ENCODE measurements around the gene KEL. TPM values are rescaled to one million over a fixed set of nuclear protein-coding genes. Genes with fewer than 3 reads are reported as not detected.

Gene KEL, protein sequence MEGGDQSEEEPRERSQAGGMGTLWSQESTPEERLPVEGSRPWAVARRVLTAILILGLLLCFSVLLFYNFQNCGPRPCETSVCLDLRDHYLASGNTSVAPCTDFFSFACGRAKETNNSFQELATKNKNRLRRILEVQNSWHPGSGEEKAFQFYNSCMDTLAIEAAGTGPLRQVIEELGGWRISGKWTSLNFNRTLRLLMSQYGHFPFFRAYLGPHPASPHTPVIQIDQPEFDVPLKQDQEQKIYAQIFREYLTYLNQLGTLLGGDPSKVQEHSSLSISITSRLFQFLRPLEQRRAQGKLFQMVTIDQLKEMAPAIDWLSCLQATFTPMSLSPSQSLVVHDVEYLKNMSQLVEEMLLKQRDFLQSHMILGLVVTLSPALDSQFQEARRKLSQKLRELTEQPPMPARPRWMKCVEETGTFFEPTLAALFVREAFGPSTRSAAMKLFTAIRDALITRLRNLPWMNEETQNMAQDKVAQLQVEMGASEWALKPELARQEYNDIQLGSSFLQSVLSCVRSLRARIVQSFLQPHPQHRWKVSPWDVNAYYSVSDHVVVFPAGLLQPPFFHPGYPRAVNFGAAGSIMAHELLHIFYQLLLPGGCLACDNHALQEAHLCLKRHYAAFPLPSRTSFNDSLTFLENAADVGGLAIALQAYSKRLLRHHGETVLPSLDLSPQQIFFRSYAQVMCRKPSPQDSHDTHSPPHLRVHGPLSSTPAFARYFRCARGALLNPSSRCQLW
- total RNA-seq (2022; extraction: Qiagen RNA extraction): not detected in 5 replicates

DNA sequence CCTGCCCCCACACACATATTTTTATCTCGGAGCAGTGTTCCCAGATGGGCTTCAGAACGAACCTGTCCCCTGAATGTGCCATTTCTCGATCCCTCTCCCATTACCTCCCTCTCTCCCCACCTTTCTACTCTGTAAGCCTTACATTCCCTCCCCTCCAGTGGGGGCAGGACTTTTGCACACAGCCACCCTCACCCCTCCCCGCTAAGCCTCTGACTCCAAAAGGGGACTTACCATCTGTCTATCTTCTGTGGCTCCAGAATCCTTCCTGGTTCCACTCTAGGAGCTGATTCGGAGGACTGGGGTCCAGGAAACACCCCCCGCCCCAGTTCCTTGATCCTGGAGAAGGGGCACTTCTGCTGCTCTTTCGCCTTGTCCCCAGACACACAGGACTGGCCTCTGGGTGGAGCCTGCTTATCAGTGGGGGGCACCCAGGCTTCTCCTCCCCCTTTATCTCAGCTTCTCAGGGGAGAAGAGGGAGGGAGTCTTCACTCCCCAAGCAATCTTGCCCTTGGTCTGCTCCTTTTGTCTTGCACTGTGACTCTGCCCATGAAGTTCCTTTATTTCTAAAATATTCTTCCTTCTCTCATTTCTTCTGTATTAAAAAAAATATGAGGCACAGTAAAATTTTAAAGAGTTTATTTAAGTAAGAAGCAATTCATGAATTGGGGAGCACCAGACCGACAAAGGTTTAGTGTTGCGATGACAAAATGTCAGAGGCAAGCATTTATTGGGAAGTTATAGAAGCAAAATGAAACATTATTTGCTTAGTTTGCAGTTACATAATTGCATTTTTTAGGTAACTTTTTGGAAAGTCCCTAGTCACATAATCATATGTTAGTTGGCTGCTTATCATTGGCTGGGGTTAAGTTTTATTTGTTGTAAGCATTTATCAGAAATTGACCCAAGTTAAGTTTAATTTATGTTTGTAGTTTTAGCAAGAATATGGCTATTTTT is at the start of gene KEL:
KEL (minus strand) TSS at position 391 of the 954 bp plus-strand sequence; CDS start at position 234, 157 bp downstream.

DNA sequence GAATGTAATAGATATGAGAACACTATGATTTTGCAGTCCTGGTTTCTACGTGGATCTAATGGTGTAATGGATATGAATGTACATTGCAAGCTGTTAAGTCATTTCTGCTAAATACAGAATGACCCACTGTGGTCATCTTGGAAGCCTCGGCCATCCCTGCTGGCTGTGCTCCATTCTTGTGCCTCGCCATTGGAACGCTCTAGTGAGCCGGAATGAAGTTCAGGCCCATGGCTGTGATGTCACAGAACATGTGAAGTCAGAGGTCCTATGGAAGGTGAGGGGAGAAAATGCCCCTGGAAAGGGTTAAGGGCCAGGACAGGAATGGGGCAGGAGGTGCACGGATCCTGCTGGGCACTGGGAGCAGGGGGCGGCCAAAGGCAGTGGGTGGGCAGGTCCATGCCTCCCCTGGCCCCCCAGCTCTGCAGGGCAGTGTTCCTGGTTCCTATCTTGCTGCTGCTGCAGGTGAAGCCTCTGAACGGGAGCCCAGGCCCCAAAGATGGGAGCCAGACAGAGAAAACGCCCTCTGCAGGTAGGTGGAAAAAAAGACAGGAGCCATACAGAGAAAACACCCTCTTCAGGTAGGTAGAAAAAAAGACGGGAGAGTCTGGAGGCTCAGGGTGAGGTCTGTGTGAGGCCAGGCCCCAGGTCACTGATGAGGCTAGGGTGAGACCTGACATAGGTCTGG is 22.8 kb downstream of the KEL start, which contains the start of gene LLCFC1:
LLCFC1 (plus strand) TSS at position 259 of the 685 bp plus-strand sequence; CDS start at position 397, 138 bp downstream.

DNA sequence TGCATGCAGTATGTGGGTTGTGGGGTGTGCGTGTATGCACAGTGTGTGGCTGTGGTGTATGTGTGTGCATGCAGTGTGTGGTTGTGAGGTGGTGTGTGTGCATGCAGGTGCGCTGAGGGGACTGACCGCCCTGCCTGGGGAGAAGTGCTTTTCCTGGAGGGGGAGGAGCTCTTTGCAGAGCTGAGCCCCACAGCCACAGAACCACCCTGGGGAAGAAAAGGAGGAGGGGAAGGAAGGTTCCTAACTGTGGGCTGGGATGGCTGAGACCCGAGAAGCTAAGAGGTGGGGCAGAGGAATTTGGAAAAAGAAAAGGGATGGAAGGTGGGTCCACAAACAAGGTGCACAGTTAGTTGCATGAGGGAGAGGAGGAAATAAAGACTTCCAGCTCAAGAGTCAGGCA is 28.5 kb downstream of the KEL start, which contains the start of gene TRPV5:
TRPV5 (minus strand) TSS at position 123 of the 400 bp plus-strand sequence. CDS start 287 bp downstream, outside the sequence.

Other genes starting within 250 kb of the KEL start
- gene PRSS1, start 212.9 kb downstream of the KEL start, total RNA-seq (2022; extraction: Qiagen RNA extraction): not detected in 5 replicates
- not detected in 5 replicates for gene PRSS2, start 191.4 kb downstream of the KEL start, total RNA-seq (2022; extraction: Qiagen RNA extraction)
- 0.28 to 0.60 TPM (median 0.50 TPM) in 5 replicates for gene EPHB6, start 107.3 kb downstream of the KEL start, total RNA-seq (2022; extraction: Qiagen RNA extraction)
- gene TRPV6, start 76.6 kb downstream of the KEL start, total RNA-seq (2022; extraction: Qiagen RNA extraction): not detected in 5 replicates
- not detected in 5 replicates for gene TRPV5, start 28.6 kb downstream of the KEL start, total RNA-seq (2022; extraction: Qiagen RNA extraction)
- not detected in 5 replicates for gene LLCFC1, start 22.9 kb downstream of the KEL start, total RNA-seq (2022; extraction: Qiagen RNA extraction)
- gene OR9A2, start 64.8 kb upstream of the KEL start, total RNA-seq (2022; extraction: Qiagen RNA extraction): not detected in 5 replicates
- not detected in 5 replicates for gene OR6V1, start 90.0 kb upstream of the KEL start, total RNA-seq (2022; extraction: Qiagen RNA extraction)
- gene PIP, start 169.7 kb upstream of the KEL start, total RNA-seq (2022; extraction: Qiagen RNA extraction): 0.36 to 0.48 TPM (median 0.36 TPM) in 3 of 5 replicates, not detected in the others
- gene TAS2R39, start 221.1 kb upstream of the KEL start, total RNA-seq (2022; extraction: Qiagen RNA extraction): not detected in 5 replicates